Measurements from ENCODE around the gene TOPAZ1. TPM values are rescaled to one million over a fixed set of nuclear protein-coding genes. Genes with fewer than 3 reads are reported as not detected.

TOPAZ1 gene
- total RNA-seq, 1 donor from 2014 or later = not detected

- H3K9ac ChIP-seq = no peak overlapping the region
- no peaks in the 10 kb centered on the region for H3K9me3 ChIP-seq (ENCODE audit: low read depth)
- H3F3A ChIP-seq (ENCODE audit: low read depth) = no peaks in the 10 kb centered on the region
- no peaks in the 10 kb centered on the region for H3K4me1 ChIP-seq
- no peak overlapping the region for H3K4me3 ChIP-seq
- no peaks in the 10 kb centered on the region for H3K27me3 ChIP-seq
- H3K79me2 ChIP-seq (ENCODE audit: low read depth) = no peaks in the 10 kb centered on the region
- peaks cover 5% of the 10 kb centered on the region for H3K27me3 Mint-ChIP-seq (ENCODE audit: insufficient read depth, low read depth)
- no peaks in the 10 kb centered on the region for H4K20me1 ChIP-seq (ENCODE audit: low read depth)
- no peak for TF ChIP-seq EZH2 (IDR thresholded peaks at IDR 0.05)
- no peak for TF ChIP-seq EZH2phosphoT487 (IDR thresholded peaks at IDR 0.05)
- TF ChIP-seq CTCF (IDR thresholded peaks at IDR 0.05) = peak; percentile 86
- no peak overlapping the region for H3K27ac Mint-ChIP-seq
- no peaks in the 10 kb centered on the region for H3K36me3 ChIP-seq
- peaks cover 6% of the 10 kb centered on the region for H3K4me1 Mint-ChIP-seq
- no peaks in the 10 kb centered on the region for H3K9me3 Mint-ChIP-seq
- H3K4me3 Mint-ChIP-seq = no peak overlapping the region
- no peaks in the 10 kb centered on the region for H3K36me3 Mint-ChIP-seq
- peak; percentile 85 for DNase-seq (ENCODE audit: low spot score)
- no peak overlapping the region for H3K27ac ChIP-seq
- H2AFZ ChIP-seq (replicated peaks) = peak overlapping the region; percentile 98
- peak overlapping the region; percentile 28 for H3K4me2 ChIP-seq
These were observed 5.8 kb upstream of the TOPAZ1 start for GRCh38 chr3:44235604-44236484.

- no peak overlapping the region for H3K4me2 ChIP-seq
- H3K9me3 Mint-ChIP-seq = no peaks in the 10 kb centered on the region
- no peaks in the 10 kb centered on the region for H3K36me3 ChIP-seq
These were observed 5.2 kb upstream of the TOPAZ1 start for GRCh38 chr3:44236485-44236908.

GRCh38 chr3:44237161-44237560 lies 4.5 kb upstream of the TOPAZ1 start:
- H3K4me3 ChIP-seq = no peak overlapping the region

More at GRCh38 chr3:44236485-44236908, 5.2 kb upstream of the TOPAZ1 start:
- no peak overlapping the region for H3K9ac ChIP-seq
- H2AFZ ChIP-seq (replicated peaks) = no peak overlapping the region
- no peaks in the 10 kb centered on the region for H4K20me1 ChIP-seq (ENCODE audit: low read depth)
- H3F3A ChIP-seq (ENCODE audit: low read depth) = no peaks in the 10 kb centered on the region
- H3K4me1 ChIP-seq = no peaks in the 10 kb centered on the region
- no peak overlapping the region for H3K4me3 ChIP-seq
- no peak overlapping the region for H3K27ac Mint-ChIP-seq
- TF ChIP-seq EZH2 (IDR thresholded peaks at IDR 0.05) = no peak
- TF ChIP-seq EZH2phosphoT487 (IDR thresholded peaks at IDR 0.05) = no peak
- TF ChIP-seq CTCF (IDR thresholded peaks at IDR 0.05) = no peak
- peaks cover 6% of the 10 kb centered on the region for H3K4me1 Mint-ChIP-seq
- H3K9me3 ChIP-seq (ENCODE audit: low read depth) = no peaks in the 10 kb centered on the region
- no peak overlapping the region for H3K27ac ChIP-seq
- DNase-seq (ENCODE audit: low spot score) = no peak
- no peaks in the 10 kb centered on the region for H3K79me2 ChIP-seq (ENCODE audit: low read depth)
- no peaks in the 10 kb centered on the region for H3K27me3 ChIP-seq
- peaks cover 5% of the 10 kb centered on the region for H3K27me3 Mint-ChIP-seq (ENCODE audit: insufficient read depth, low read depth)
- no peak overlapping the region for H3K4me3 Mint-ChIP-seq
- no peaks in the 10 kb centered on the region for H3K36me3 Mint-ChIP-seq

More at GRCh38 chr3:44237161-44237560, 4.5 kb upstream of the TOPAZ1 start:
- Mint-ChIP-seq H3K27me3 (ENCODE audit: insufficient read depth, low read depth) (peaks cover 5% of the 10 kb centered on the region), H3K4me1 (peaks cover 6% of the 10 kb centered on the region), H3K4me3 (no peak overlapping the region), H3K27ac (no peak overlapping the region), H3K9me3 (no peaks in the 10 kb centered on the region), H3K36me3 (no peaks in the 10 kb centered on the region)
- no peaks in the 10 kb centered on the region for H4K20me1 ChIP-seq (ENCODE audit: low read depth)
- no peak overlapping the region for H3K9ac ChIP-seq
- H3K79me2 ChIP-seq (ENCODE audit: low read depth) = no peaks in the 10 kb centered on the region
- no peak for DNase-seq (ENCODE audit: low spot score)
- H3K9me3 ChIP-seq (ENCODE audit: low read depth) = no peaks in the 10 kb centered on the region
- no peak overlapping the region for H3K4me2 ChIP-seq
- H3K4me1 ChIP-seq = no peaks in the 10 kb centered on the region
- no peak for TF ChIP-seq EZH2phosphoT487 (IDR thresholded peaks at IDR 0.05)
- TF ChIP-seq CTCF (IDR thresholded peaks at IDR 0.05) = no peak
- TF ChIP-seq EZH2 (IDR thresholded peaks at IDR 0.05) = no peak
- no peak overlapping the region for H2AFZ ChIP-seq (replicated peaks)
- H3K27me3 ChIP-seq = no peaks in the 10 kb centered on the region
- H3K27ac ChIP-seq = no peak overlapping the region
- H3K36me3 ChIP-seq = no peaks in the 10 kb centered on the region
- H3F3A ChIP-seq (ENCODE audit: low read depth) = no peaks in the 10 kb centered on the region

Measured in neural progenitor cell (in vitro differentiated cells).